ENCODE measurements around the gene MGA. TPM values are rescaled to one million over a fixed set of nuclear protein-coding genes. Genes with fewer than 3 reads are reported as not detected.

Gene MGA
- 10 to 100 TPM; 54.9 to 75.0 (median 71.3) TPM for total RNA-seq
- 114 TPM for total RNA-seq (2013)

DNA sequence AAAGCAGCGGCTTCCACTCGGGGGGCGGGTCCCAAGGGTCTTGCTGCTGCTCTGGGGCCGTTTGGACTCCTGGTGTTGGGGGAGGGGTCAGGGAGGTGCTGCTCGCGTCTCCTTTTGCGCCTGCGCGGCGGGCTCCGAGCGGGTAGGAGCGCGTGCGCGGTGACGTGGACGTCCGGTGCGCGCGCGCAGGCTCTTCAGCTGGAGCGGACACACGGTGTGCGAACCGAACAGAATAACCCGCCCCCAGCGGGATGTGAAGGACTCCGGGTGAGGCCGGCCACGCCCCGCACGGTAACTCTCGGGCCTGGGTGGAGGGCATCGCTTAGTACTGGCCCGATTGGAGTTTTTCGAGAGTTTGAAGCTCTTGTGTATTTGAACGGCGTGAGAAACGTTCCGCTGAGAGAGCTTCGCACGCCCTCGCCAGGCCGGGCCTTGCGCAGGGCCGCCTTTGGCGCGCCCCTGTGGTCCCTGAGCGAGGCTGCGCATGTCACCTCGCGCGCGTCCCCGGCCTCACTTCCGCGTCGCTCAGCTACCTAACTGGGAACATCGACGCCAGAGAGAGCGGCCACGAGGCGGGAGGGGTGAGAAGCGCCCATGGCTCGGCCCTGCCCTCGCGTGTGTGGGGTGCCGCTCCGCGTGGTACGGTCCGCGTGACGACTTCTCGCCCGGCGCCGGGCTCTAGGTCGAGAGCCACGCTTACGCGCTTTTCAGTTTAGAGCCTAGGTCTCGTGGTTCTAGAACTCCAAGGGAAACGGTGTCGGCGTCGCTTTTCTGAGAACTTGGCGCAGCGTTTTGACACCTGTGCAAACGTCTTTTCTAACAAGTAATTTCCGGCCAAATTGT lies at the start of gene MGA:
MGA (plus strand) TSS at position 171 of the 843 bp plus-strand sequence.
- ATAC-seq = peak; percentile 74 to 88 (median 74)
- peaks cover 24 to 32% of the 10 kb centered on the region in 2 donors for H3K4me1 Mint-ChIP-seq
- H3K9me3 ChIP-seq (ENCODE audit: control insufficient read depth, insufficient read depth, low read length) = peaks cover 4% of the 10 kb centered on the region
- H3K36me3 ChIP-seq (ENCODE audit: control insufficient read depth, insufficient read depth, low read length) = no peaks in the 10 kb centered on the region
- H3K36me3 Mint-ChIP-seq = no peaks in the 10 kb centered on the region
- H3K4me3 ChIP-seq (ENCODE audit: low read length) = peak within 1 kb of the TSS; percentile 44
- intact Hi-C loops (cut with micrococcal nuclease) = loop anchor here (1.0 to 5.0 kb wide), 3 partner anchors 102 to 116 kb away; partner anchors contain the start of genes MAPKBP1 and RPAP1
- peak within 1 kb of the TSS; percentile 95 for H3K27ac ChIP-seq (ENCODE audit: low read length)
- TF ChIP-seq, protein P1, sequence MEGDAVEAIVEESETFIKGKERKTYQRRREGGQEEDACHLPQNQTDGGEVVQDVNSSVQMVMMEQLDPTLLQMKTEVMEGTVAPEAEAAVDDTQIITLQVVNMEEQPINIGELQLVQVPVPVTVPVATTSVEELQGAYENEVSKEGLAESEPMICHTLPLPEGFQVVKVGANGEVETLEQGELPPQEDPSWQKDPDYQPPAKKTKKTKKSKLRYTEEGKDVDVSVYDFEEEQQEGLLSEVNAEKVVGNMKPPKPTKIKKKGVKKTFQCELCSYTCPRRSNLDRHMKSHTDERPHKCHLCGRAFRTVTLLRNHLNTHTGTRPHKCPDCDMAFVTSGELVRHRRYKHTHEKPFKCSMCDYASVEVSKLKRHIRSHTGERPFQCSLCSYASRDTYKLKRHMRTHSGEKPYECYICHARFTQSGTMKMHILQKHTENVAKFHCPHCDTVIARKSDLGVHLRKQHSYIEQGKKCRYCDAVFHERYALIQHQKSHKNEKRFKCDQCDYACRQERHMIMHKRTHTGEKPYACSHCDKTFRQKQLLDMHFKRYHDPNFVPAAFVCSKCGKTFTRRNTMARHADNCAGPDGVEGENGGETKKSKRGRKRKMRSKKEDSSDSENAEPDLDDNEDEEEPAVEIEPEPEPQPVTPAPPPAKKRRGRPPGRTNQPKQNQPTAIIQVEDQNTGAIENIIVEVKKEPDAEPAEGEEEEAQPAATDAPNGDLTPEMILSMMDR (IDR thresholded peaks at IDR 0.05) = no peak
- H3K9me3 Mint-ChIP-seq = peaks cover 0 to 3% of the 10 kb centered on the region in 2 donors
- peak within 1 kb of the TSS; percentile 96 to 97 for H3K27ac Mint-ChIP-seq
- peak within 1 kb of the TSS; percentile 95 for H3K4me3 Mint-ChIP-seq
- peaks cover 27% of the 10 kb centered on the region for H3K4me1 ChIP-seq (ENCODE audit: control insufficient read depth, insufficient read depth, low read length)
- no peaks in the 10 kb centered on the region for H3K27me3 ChIP-seq (ENCODE audit: control insufficient read depth, insufficient read depth, low read length)
- DNase-seq = peak; percentile 87 to 95
- H3K27me3 Mint-ChIP-seq (ENCODE audit: low read depth in 2 of 2) = peaks cover 0 to 6% of the 10 kb centered on the region in 2 donors
- under 1% methylated on average over 93 of the region's 93 CpGs for WGBS (ENCODE audit: insufficient coverage)

DNA sequence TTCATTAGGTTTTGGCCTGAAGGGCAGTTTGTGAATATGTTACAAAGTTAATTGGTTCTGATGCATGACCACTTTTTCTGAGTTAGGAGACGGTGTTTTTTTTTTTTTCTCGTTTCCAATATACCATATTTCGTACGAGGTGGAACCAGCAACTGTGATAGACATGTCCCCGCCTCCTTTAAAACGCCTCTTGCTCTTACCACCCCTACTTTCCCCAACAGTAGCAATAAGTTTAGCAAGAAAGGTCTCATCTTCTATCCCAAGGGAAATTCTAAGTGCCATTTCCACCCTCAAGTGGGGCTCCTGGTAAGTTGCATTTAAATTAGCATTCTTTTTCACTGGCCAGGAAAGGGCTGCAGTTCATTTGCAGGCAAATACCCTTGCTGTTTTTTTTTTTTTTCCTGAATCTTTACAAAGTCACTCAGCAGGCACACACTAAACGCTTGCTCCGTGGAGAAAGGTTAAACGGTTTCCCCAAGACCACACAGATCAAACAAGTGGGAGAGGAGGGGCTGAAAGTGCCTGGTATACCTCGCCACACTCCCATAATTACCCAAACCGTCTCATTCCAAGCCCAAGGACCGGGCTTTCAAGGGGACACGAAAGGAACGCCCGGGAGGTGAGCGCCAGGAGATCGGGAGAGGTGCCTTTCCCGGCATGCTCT lies 39.5 kb upstream of the MGA start:
- TF ChIP-seq, protein P1 (IDR thresholded peaks at IDR 0.05) = no peak
- peak overlapping the region; percentile 41 for H3K4me3 ChIP-seq (ENCODE audit: low read length)

GRCh38 chr15:41621200-41622193 lies 38.7 kb upstream of the MGA start:
- H3K9me3 Mint-ChIP-seq = no peaks in the 10 kb centered on the region
- H3K9me3 ChIP-seq (ENCODE audit: control insufficient read depth, insufficient read depth, low read length) = no peaks in the 10 kb centered on the region
- no peaks in the 10 kb centered on the region for H3K27me3 ChIP-seq (ENCODE audit: control insufficient read depth, insufficient read depth, low read length)
- H3K4me3 Mint-ChIP-seq = peak overlapping the region; percentile 78
- TF ChIP-seq, protein P1 (IDR thresholded peaks at IDR 0.05) = no peak
- peaks cover 10 to 16% of the 10 kb centered on the region in 2 donors for H3K4me1 Mint-ChIP-seq
- H3K36me3 Mint-ChIP-seq = no peaks in the 10 kb centered on the region
- intact Hi-C loops (cut with micrococcal nuclease) = loop anchor here (5.0 kb wide), 1 partner anchor 36 kb away; no protein-coding TSS in a partner anchor
- H3K4me3 ChIP-seq (ENCODE audit: low read length) = peak overlapping the region; percentile 41
- H3K4me1 ChIP-seq (ENCODE audit: control insufficient read depth, insufficient read depth, low read length) = peaks cover 16% of the 10 kb centered on the region
- no peaks in the 10 kb centered on the region for H3K36me3 ChIP-seq (ENCODE audit: control insufficient read depth, insufficient read depth, low read length)
- ATAC-seq (peak; percentile 80 to 84 (median 82)), DNase-seq (peak; percentile 65 to 86)
- 3% methylated on average over 104 of the region's 104 CpGs for WGBS (ENCODE audit: insufficient coverage)
- no peaks in the 10 kb centered on the region for H3K27me3 Mint-ChIP-seq (ENCODE audit: low read depth in 2 of 2)
- peak overlapping the region; percentile 27 for H3K27ac ChIP-seq (ENCODE audit: low read length)
- peak overlapping the region; percentile 68 to 84 for H3K27ac Mint-ChIP-seq

More for the DNA sequence above, 39.5 kb upstream of the MGA start:
- Mint-ChIP-seq H3K36me3 (no peaks in the 10 kb centered on the region), H3K27ac (peak overlapping the region; percentile 68 to 84), H3K27me3 (ENCODE audit: low read depth in 2 of 2) (no peaks in the 10 kb centered on the region), H3K4me3 (peak overlapping the region; percentile 78), H3K4me1 (peaks cover 10 to 16% of the 10 kb centered on the region in 2 donors), H3K9me3 (no peaks in the 10 kb centered on the region)
- no peaks in the 10 kb centered on the region for H3K9me3 ChIP-seq (ENCODE audit: control insufficient read depth, insufficient read depth, low read length)
- intact Hi-C loops (cut with micrococcal nuclease) = loop anchor here (5.0 kb wide), 1 partner anchor 37 kb away; no protein-coding TSS in a partner anchor
- peak in 1 of 2 donors; percentile 16 for DNase-seq
- no peaks in the 10 kb centered on the region for H3K36me3 ChIP-seq (ENCODE audit: control insufficient read depth, insufficient read depth, low read length)
- no peak for ATAC-seq
- no peaks in the 10 kb centered on the region for H3K27me3 ChIP-seq (ENCODE audit: control insufficient read depth, insufficient read depth, low read length)
- no peak overlapping the region for H3K27ac ChIP-seq (ENCODE audit: low read length)
- H3K4me1 ChIP-seq (ENCODE audit: control insufficient read depth, insufficient read depth, low read length) = peaks cover 16% of the 10 kb centered on the region
- WGBS (ENCODE audit: insufficient coverage) = 34% methylated on average over 15 of the region's 18 CpGs

Measured in natural killer cell (primary cell).